Endothelial cell of umbilical vein (primary cell): ENCODE measurements around the gene PLEKHA7.

Source experiments
- EZH2 ChIP-seq: IDR thresholded peaks from 2 replicates; pipeline ENCODE4 v1.6.1; 2012; ENCODE audit warnings: borderline replicate concordance, low read depth, mild to moderate bottlenecking, moderate library complexity, low read length, inconsistent platforms; ENCODE audit not compliant: severe bottlenecking
- FOS ChIP-seq: IDR thresholded peaks from 2 replicates; pipeline ENCODE4 v1.6.1; 2011; ENCODE audit warnings: mild to moderate bottlenecking, low read length, moderate library complexity, borderline replicate concordance; ENCODE audit not compliant: insufficient read depth
- JUN ChIP-seq: IDR thresholded peaks from 2 replicates; pipeline ENCODE4 v1.6.1; 2011; ENCODE audit warnings: borderline replicate concordance, low read depth; ENCODE audit not compliant: insufficient read length, insufficient read depth
- MAX ChIP-seq: IDR thresholded peaks from 2 replicates; pipeline ENCODE4 v1.6.1; 2011; ENCODE audit not compliant: insufficient read depth, insufficient read length
- MYC ChIP-seq: IDR thresholded peaks from one replicate; pipeline ENCODE4 v1.6.1; 2011; ENCODE audit warnings: mild to moderate bottlenecking, low read depth, low read length
- POLR2A ChIP-seq: IDR thresholded peaks from 2 replicates; pipeline ENCODE4 v1.6.1; 2012; ENCODE audit warnings: low read depth, mild to moderate bottlenecking, control low read depth, low read length
- TF ChIP-seq, protein P1 (sequence below), 2 donors: IDR thresholded peaks; 1 replicate in 1 of 2; 2 replicates in 1 of 2; pipeline ENCODE4 v1.5.1; 2011; ENCODE audit warnings: low read length in 2 of 2, mild to moderate bottlenecking in 2 of 2, moderate library complexity in 2 of 2, control low read depth in 1 of 2, inconsistent platforms in 1 of 2, low read depth in 1 of 2; ENCODE audit not compliant: insufficient read depth in 1 of 2; ENCODE audit errors: extremely low read depth in 1 of 2

DNA sequence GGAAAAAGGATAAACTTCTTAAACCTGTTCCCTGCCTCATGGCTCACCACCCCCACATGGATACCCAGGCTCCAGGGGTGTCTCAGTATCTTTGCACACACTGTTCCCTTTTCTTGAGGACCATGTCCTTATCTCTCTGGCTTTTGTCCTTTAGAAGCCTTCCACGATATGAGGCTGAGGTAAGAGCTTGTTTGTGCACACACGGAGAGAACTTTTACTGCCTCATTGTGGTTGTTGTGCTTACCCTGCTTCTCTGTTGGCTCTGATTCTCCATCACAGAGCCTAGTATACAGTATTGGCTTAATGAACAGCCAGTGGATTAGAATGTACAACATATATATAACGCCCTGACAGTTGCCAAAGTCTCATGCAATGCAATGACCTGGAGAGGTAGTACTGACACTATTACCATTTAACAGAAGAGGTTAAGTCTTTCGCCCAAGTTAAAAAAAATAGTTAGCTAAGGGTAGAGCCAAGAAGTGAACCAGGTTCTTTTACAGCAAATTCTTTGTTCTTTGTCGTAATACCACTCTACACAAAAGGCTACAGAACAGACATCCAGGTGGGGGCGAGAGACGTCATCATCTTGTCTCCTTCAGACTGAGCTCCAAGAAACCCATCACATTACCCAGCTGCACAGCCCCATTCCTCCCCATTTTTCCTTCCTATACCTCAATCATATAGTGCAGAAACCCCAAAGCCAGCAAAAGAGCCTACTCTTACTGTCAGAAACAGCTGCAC lies 117.3 kb downstream of the PLEKHA7 start:
- TF ChIP-seq, protein P1, sequence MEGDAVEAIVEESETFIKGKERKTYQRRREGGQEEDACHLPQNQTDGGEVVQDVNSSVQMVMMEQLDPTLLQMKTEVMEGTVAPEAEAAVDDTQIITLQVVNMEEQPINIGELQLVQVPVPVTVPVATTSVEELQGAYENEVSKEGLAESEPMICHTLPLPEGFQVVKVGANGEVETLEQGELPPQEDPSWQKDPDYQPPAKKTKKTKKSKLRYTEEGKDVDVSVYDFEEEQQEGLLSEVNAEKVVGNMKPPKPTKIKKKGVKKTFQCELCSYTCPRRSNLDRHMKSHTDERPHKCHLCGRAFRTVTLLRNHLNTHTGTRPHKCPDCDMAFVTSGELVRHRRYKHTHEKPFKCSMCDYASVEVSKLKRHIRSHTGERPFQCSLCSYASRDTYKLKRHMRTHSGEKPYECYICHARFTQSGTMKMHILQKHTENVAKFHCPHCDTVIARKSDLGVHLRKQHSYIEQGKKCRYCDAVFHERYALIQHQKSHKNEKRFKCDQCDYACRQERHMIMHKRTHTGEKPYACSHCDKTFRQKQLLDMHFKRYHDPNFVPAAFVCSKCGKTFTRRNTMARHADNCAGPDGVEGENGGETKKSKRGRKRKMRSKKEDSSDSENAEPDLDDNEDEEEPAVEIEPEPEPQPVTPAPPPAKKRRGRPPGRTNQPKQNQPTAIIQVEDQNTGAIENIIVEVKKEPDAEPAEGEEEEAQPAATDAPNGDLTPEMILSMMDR (IDR thresholded peaks at IDR 0.05; ENCODE audit: extremely low read depth in 1 of 2, insufficient read depth in 1 of 2, low read depth in 1 of 2, low read length in 2 of 2) = no peak
- TF ChIP-seq EZH2 (no peak), JUN (no peak), POLR2A (no peak), MYC (no peak), MAX (no peak), FOS (no peak)
